Stomach (tissue), 4 donors: ENCODE measurements around the gene FDCSP.

ENCODE experiments used
- EP300 ChIP-seq: sonication (generic); formaldehyde crosslinking; IDR thresholded peaks from one replicate; pipeline ENCODE4 v1.6.1; 2017; ENCODE audit warnings: antibody characterized with exemption
- POLR2A ChIP-seq, 4 donors: fragments of 450-650 bp; IDR thresholded peaks; one replicate each; pipeline ENCODE4 v1.6.1; 2016; ENCODE audit warnings: antibody characterized with exemption in 4 of 4, control low read depth in 2 of 4, mild to moderate bottlenecking in 1 of 4, moderate library complexity in 1 of 4
- POLR2AphosphoS5 ChIP-seq, 3 donors: sonication (generic); formaldehyde crosslinking; IDR thresholded peaks; one replicate each; pipeline ENCODE4 v1.6.1; 2016; ENCODE audit warnings: antibody characterized with exemption in 3 of 3
- TF ChIP-seq, protein P1 (sequence below), 7 experiments: fragments of 450-650 bp in 4 of 7; fragments of 200-600 bp in 3 of 7; sonication (generic) in 3 of 7; IDR thresholded peaks; one replicate each; pipeline ENCODE4 v1.5.1; 2016 to 2019; ENCODE audit warnings: antibody characterized with exemption in 7 of 7, control low read depth in 2 of 7, mild to moderate bottlenecking in 1 of 7

DNA sequence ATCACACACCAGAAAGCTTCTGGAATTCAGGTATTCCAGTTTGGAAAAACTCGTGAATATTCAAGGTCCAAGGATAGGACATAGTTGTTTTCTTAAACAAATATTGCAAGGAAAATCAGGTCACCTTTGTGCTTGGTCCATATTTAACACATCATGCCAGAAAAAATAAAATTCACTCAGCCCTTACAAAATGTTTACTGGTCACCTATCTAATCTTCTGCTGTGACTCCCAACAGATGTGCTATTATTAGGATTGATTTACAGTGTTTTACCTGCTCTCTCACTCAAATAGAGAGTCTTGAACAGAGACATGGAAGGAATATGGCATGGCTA is 26.0 kb downstream of the FDCSP start:
- TF ChIP-seq POLR2A (IDR thresholded peaks at IDR 0.05) = no peak
- TF ChIP-seq, protein P1, sequence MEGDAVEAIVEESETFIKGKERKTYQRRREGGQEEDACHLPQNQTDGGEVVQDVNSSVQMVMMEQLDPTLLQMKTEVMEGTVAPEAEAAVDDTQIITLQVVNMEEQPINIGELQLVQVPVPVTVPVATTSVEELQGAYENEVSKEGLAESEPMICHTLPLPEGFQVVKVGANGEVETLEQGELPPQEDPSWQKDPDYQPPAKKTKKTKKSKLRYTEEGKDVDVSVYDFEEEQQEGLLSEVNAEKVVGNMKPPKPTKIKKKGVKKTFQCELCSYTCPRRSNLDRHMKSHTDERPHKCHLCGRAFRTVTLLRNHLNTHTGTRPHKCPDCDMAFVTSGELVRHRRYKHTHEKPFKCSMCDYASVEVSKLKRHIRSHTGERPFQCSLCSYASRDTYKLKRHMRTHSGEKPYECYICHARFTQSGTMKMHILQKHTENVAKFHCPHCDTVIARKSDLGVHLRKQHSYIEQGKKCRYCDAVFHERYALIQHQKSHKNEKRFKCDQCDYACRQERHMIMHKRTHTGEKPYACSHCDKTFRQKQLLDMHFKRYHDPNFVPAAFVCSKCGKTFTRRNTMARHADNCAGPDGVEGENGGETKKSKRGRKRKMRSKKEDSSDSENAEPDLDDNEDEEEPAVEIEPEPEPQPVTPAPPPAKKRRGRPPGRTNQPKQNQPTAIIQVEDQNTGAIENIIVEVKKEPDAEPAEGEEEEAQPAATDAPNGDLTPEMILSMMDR (IDR thresholded peaks at IDR 0.05) = no peak
- no peak for TF ChIP-seq POLR2AphosphoS5 (IDR thresholded peaks at IDR 0.05)
- TF ChIP-seq EP300 = no peak
